Medulla oblongata (tissue), 1 donor: ENCODE data around the gene PLN.
A peak's percentile ranks its signal among the peaks of the same experiment; 100 is the strongest.

ENCODE experiments used
- DNase-seq: peaks from one replicate; pipeline ENCODE4 v3.0.0-alpha.2; 2015; ENCODE audit errors: extremely low spot score

PLN gene

GRCh38 chr6:118537574-118537973 lies 10.5 kb upstream of the PLN start:
- no peak for DNase-seq

- no peak for DNase-seq
Measured at GRCh38 chr6:118542184-118542952, 5.7 kb upstream of the PLN start.

- DNase-seq: no peak
Measured at GRCh38 chr6:118544105-118544504, 4.0 kb upstream of the PLN start.

- no peak for DNase-seq
Measured at GRCh38 chr6:118546164-118546879, 1.8 kb upstream of the PLN start.

GRCh38 chr6:118546880-118547218 lies 1.2 kb upstream of the PLN start:
- DNase-seq: no peak

GRCh38 chr6:118548613-118549012 lies 517 bp downstream of the PLN start:
- no peak for DNase-seq

- peak; percentile 65 for DNase-seq
Measured at GRCh38 chr6:118551063-118552053, 3.3 kb downstream of the PLN start.

GRCh38 chr6:118553132-118553531 lies 5.0 kb downstream of the PLN start:
- no peak for DNase-seq

GRCh38 chr6:118554698-118555097 lies 6.6 kb downstream of the PLN start:
- no peak for DNase-seq

- no peak for DNase-seq
Measured at GRCh38 chr6:118558464-118559217, 10.5 kb downstream of the PLN start.

GRCh38 chr6:118559659-118560058 lies 11.6 kb downstream of the PLN start:
- DNase-seq: no peak

GRCh38 chr6:118562248-118562647 lies 14.2 kb downstream of the PLN start:
- DNase-seq: no peak

GRCh38 chr6:118562959-118563358 lies 14.9 kb downstream of the PLN start:
- no peak for DNase-seq

GRCh38 chr6:118565311-118565960 lies 17.3 kb downstream of the PLN start:
- DNase-seq: no peak

- no peak for DNase-seq
Measured at GRCh38 chr6:118567974-118568373, 19.9 kb downstream of the PLN start.

- DNase-seq: no peak
Measured at GRCh38 chr6:118569498-118569897, 21.4 kb downstream of the PLN start.

GRCh38 chr6:118571121-118571520 lies 23.0 kb downstream of the PLN start:
- DNase-seq: no peak

GRCh38 chr6:118574051-118574865 lies 26.2 kb downstream of the PLN start:
- DNase-seq: no peak

GRCh38 chr6:118577972-118578371 lies 29.9 kb downstream of the PLN start:
- DNase-seq: no peak

- DNase-seq: no peak
Measured at GRCh38 chr6:118578617-118579016, 30.5 kb downstream of the PLN start.
